GM21360 (cell line): ENCODE results near the gene PLEKHF1.

Experiments used
- ATAC-seq: cut with Tn5 transposase; IDR thresholded peaks from one replicate; pipeline ENCODE4 v1.9.1; 2021; ENCODE audit warnings: mild to moderate bottlenecking, moderate library complexity; ENCODE audit not compliant: unreplicated experiment

Gene PLEKHF1

DNA sequence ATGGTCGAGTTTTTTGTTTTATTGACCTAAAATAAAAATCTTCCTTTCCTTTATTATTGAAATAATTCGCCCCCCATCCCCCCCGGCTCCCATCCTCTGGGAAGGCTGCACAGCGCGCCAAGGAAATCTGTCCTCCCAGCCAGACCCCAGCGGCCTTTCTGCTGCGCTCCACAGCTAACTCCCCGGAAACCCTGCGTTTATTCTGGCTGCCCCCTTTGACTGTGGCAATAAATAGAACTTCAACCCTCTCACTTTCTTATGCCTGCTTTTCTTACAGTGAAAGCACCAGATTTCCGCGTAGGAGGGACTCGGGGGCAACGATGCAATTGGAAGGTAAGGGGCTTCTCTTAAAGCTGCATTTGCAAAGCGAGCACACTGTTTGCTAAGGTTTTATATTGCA is 59.5 kb downstream of the PLEKHF1 start:
- no peak for ATAC-seq
